Activated naive CD4-positive, alpha-beta T cell treated with anti-CD3 and anti-CD28 coated beads for 36 hours (primary cell): ENCODE data around the gene SLC12A4. TPM values are rescaled to one million over a fixed set of nuclear protein-coding genes. Genes with fewer than 3 reads are reported as not detected.
A peak's percentile ranks its signal among the peaks of the same experiment; 100 is the strongest.
"Not testable (repeated sequence)": the region's sequence is repeated elsewhere in the genome, so short reads cannot be mapped to it uniquely, and the experiment has no call there.

Source experiments
- CTCF ChIA-PET: fragments of 350-600 bp; sonication (Branson Sonifier 250); formaldehyde crosslinking; loops from one replicate; lab custom pipeline; 2021; ENCODE audit warnings: antibody characterized with exemption; lab: Charles Lee
- DNase-seq: peaks from one replicate; pipeline ENCODE4 v3.0.0-alpha.2; 2020
- H3K27ac Mint-ChIP-seq: one replicate; pipeline ENCODE4 v1.8.0; 2021; ENCODE audit warnings: mild to moderate bottlenecking, mixed read lengths
- H3K27me3 Mint-ChIP-seq: one replicate; pipeline ENCODE4 v1.8.0; 2021; ENCODE audit warnings: low read depth, mixed read lengths
- H3K36me3 Mint-ChIP-seq: one replicate; pipeline ENCODE4 v1.8.0; 2021; ENCODE audit warnings: low read depth, mixed read lengths
- H3K4me1 Mint-ChIP-seq: one replicate; pipeline ENCODE4 v1.8.0; 2021; ENCODE audit warnings: low read depth, mixed read lengths
- H3K4me3 Mint-ChIP-seq: one replicate; pipeline ENCODE4 v1.8.0; 2021; ENCODE audit warnings: mild to moderate bottlenecking, moderate library complexity, mixed read lengths
- H3K9me3 Mint-ChIP-seq: one replicate; pipeline ENCODE4 v1.8.0; 2021; ENCODE audit warnings: mixed read lengths
- intact Hi-C: fragments of 100-400 bp; cut with micrococcal nuclease; formaldehyde crosslinking; loops from one replicate; pipeline ENCODE4 v1.15.1; 2023
- total RNA-seq, 2 experiments: library from RNA; stranded (reverse); gene quantifications; one replicate each; pipeline ENCODE4 v1.2.3, GENCODE V29; 2021

SLC12A4 gene
- total RNA-seq, 2 experiments from 2014 or later, result 24.3 to 28.9 TPM

- Mint-ChIP-seq H3K4me3 (no peak overlapping the region), H3K36me3 (no peaks in the 10 kb centered on the region), H3K9me3 (no peaks in the 10 kb centered on the region), H3K27ac (no peak overlapping the region), H3K27me3 (no peaks in the 10 kb centered on the region), H3K4me1 (peaks cover 24% of the 10 kb centered on the region)
- CTCF ChIA-PET, result interaction anchor here (1.1 to 1.2 kb wide), 2 partner anchors 23 to 98 kb away, joined by 3 to 4 read pairs; no protein-coding TSS in a partner anchor
- intact Hi-C loops, result loop anchor here (5.0 kb wide), 2 partner anchors 40 to 45 kb away; partner anchors contain the start of genes DDX28, DUS2 and PSMB10
- no peak for DNase-seq
Measured at GRCh38 chr16:67982011-67982696, 13.7 kb upstream of the SLC12A4 start.

- DNase-seq, result no peak
- Mint-ChIP-seq H3K4me1 (peaks cover 24% of the 10 kb centered on the region), H3K27ac (no peak within 1 kb of the TSS), H3K36me3 (no peaks in the 10 kb centered on the region), H3K27me3 (no peaks in the 10 kb centered on the region), H3K4me3 (no peak within 1 kb of the TSS), H3K9me3 (no peaks in the 10 kb centered on the region)
- intact Hi-C loops, result loop anchor here (5.0 kb wide), 2 partner anchors 42 to 43 kb away; partner anchors contain the start of genes DDX28, DUS2 and PSMB10
- CTCF ChIA-PET, result interaction anchor here (0.6 to 1.4 kb wide), 5 partner anchors 18 to 85 kb away, joined by 3 to 4 read pairs (median 3); no protein-coding TSS in a partner anchor
Measured at GRCh38 chr16:67979955-67980678, 11.7 kb upstream of the SLC12A4 start, which contains the start of gene DPEP3. Gene DPEP3, minus strand, starts transcription at chr16:67980499. Its CDS starts 119 bp downstream, at chr16:67980380.

- Mint-ChIP-seq H3K36me3 (no peaks in the 10 kb centered on the region), H3K27ac (no peak overlapping the region)
Measured at GRCh38 chr16:67977469-67978227, 9.2 kb upstream of the SLC12A4 start.

GRCh38 chr16:67977005-67977404 lies 8.6 kb upstream of the SLC12A4 start:
- no peak overlapping the region for H3K27ac Mint-ChIP-seq
- no peaks in the 10 kb centered on the region for H3K36me3 Mint-ChIP-seq
- no peaks in the 10 kb centered on the region for H3K9me3 Mint-ChIP-seq
- no peak for DNase-seq
- intact Hi-C loops, result no loop called here
- no peaks in the 10 kb centered on the region for H3K27me3 Mint-ChIP-seq
- no peak overlapping the region for H3K4me3 Mint-ChIP-seq
- CTCF ChIA-PET, result no interaction called here
- no peaks in the 10 kb centered on the region for H3K4me1 Mint-ChIP-seq

More at GRCh38 chr16:67977469-67978227, 9.2 kb upstream of the SLC12A4 start:
- Mint-ChIP-seq H3K27me3 (no peaks in the 10 kb centered on the region), H3K4me3 (no peak overlapping the region), H3K9me3 (no peaks in the 10 kb centered on the region), H3K4me1 (no peaks in the 10 kb centered on the region)
- intact Hi-C loops, result no loop called here
- DNase-seq, result no peak
- CTCF ChIA-PET, result no interaction called here

- CTCF ChIA-PET, result interaction anchor here (1.1 kb wide), 2 partner anchors 8 to 64 kb away, joined by 3 to 4 read pairs; no protein-coding TSS in a partner anchor
- H3K27ac Mint-ChIP-seq, result no peak overlapping the region
- no peak for DNase-seq
- H3K4me1 Mint-ChIP-seq, result no peaks in the 10 kb centered on the region
- no peaks in the 10 kb centered on the region for H3K36me3 Mint-ChIP-seq
- no peaks in the 10 kb centered on the region for H3K9me3 Mint-ChIP-seq
- intact Hi-C loops, result no loop called here
- no peaks in the 10 kb centered on the region for H3K27me3 Mint-ChIP-seq
- H3K4me3 Mint-ChIP-seq, result no peak overlapping the region
Measured at GRCh38 chr16:67976205-67976604, 7.8 kb upstream of the SLC12A4 start.

GRCh38 chr16:67975321-67976105 lies 7.1 kb upstream of the SLC12A4 start:
- CTCF ChIA-PET, result interaction anchor here (1.1 kb wide), 2 partner anchors 9 to 65 kb away, joined by 3 to 4 read pairs; no protein-coding TSS in a partner anchor
- H3K27me3 Mint-ChIP-seq, result no peaks in the 10 kb centered on the region
- H3K4me3 Mint-ChIP-seq, result no peak overlapping the region
- no peak overlapping the region for H3K27ac Mint-ChIP-seq
- no peak for DNase-seq
- no peaks in the 10 kb centered on the region for H3K4me1 Mint-ChIP-seq
- intact Hi-C loops, result no loop called here
- no peaks in the 10 kb centered on the region for H3K36me3 Mint-ChIP-seq
- no peaks in the 10 kb centered on the region for H3K9me3 Mint-ChIP-seq

- H3K9me3 Mint-ChIP-seq, H3K36me3 Mint-ChIP-seq, DNase-seq, CTCF ChIA-PET, intact Hi-C loops, H3K4me1 Mint-ChIP-seq, H3K27ac Mint-ChIP-seq, H3K27me3 Mint-ChIP-seq, H3K4me3 Mint-ChIP-seq: not testable (repeated sequence)
Measured at GRCh38 chr16:67972285-67972684, 3.8 kb upstream of the SLC12A4 start.

GRCh38 chr16:67971111-67971510 lies 2.7 kb upstream of the SLC12A4 start:
- intact Hi-C loops, result no loop called here
- Mint-ChIP-seq H3K4me3 (no peak overlapping the region), H3K36me3 (no peaks in the 10 kb centered on the region), H3K27me3 (no peaks in the 10 kb centered on the region), H3K9me3 (no peaks in the 10 kb centered on the region), H3K27ac (no peak overlapping the region), H3K4me1 (peaks cover 10% of the 10 kb centered on the region)
- CTCF ChIA-PET, result no interaction called here
- no peak for DNase-seq

GRCh38 chr16:67969254-67970039 lies 1.0 kb upstream of the SLC12A4 start:
- CTCF ChIA-PET, result interaction anchor here (1.0 to 1.4 kb wide), 4 partner anchors 18 to 35 kb away, joined by 3 to 4 read pairs (median 3); no protein-coding TSS in a partner anchor
- H3K4me3 Mint-ChIP-seq, result peak overlapping the region; percentile 97
- no peaks in the 10 kb centered on the region for H3K27me3 Mint-ChIP-seq
- H3K4me1 Mint-ChIP-seq, result peaks cover 10% of the 10 kb centered on the region
- intact Hi-C loops, result loop anchor here (2.0 kb wide), 1 partner anchor 53 kb away; the partner anchor contains the start of genes DDX28 and DUS2
- peak overlapping the region; percentile 66 for H3K27ac Mint-ChIP-seq
- DNase-seq, result no peak
- H3K9me3 Mint-ChIP-seq, result no peaks in the 10 kb centered on the region
- no peaks in the 10 kb centered on the region for H3K36me3 Mint-ChIP-seq

- DNase-seq, result peak; percentile 42
- CTCF ChIA-PET, result interaction anchor here (1.4 kb wide), 1 partner anchor 84 kb away, joined by 4 read pairs; no protein-coding TSS in a partner anchor
- Mint-ChIP-seq H3K4me3 (peak overlapping the region; percentile 97), H3K36me3 (peaks cover 2% of the 10 kb centered on the region), H3K4me1 (peaks cover 10% of the 10 kb centered on the region), H3K27me3 (no peaks in the 10 kb centered on the region), H3K27ac (peak overlapping the region; percentile 78), H3K9me3 (no peaks in the 10 kb centered on the region)
- intact Hi-C loops, result loop anchor here (1.0 to 2.0 kb wide), 12 partner anchors 16 to 487 kb away; partner anchors contain the start of genes ATP6V0D1, DDX28, DPEP2 and DUS2
Measured at GRCh38 chr16:67967958-67968399, 458 bp downstream of the SLC12A4 start.
